Endodermal cell (in vitro differentiated cells): Measurements from ENCODE around the gene PPP1R1B. TPM values are rescaled to one million over a fixed set of nuclear protein-coding genes. Genes with fewer than 3 reads are reported as not detected.

Source experiments
- DNase-seq: peaks from one replicate; pipeline ENCODE4 v3.0.0-alpha.2; 2017
- H3K27ac ChIP-seq: 2 replicates; pipeline ENCODE4 v1.5.1; 2013; ENCODE audit warnings: mild to moderate bottlenecking, low read depth, low read length, moderate library complexity
- H3K27me3 ChIP-seq: 2 replicates; pipeline ENCODE4 v1.6.1; 2013; ENCODE audit warnings: mild to moderate bottlenecking, low read length, moderate library complexity; ENCODE audit not compliant: insufficient read depth, control insufficient read depth, poor library complexity, severe bottlenecking
- H3K36me3 ChIP-seq: 2 replicates; pipeline ENCODE4 v1.7.0; 2013; ENCODE audit warnings: mild to moderate bottlenecking, low read length, moderate library complexity; ENCODE audit not compliant: control insufficient read depth, insufficient read depth
- H3K4me1 ChIP-seq: one replicate; pipeline ENCODE4 v1.7.0; 2013; ENCODE audit warnings: low read length; ENCODE audit not compliant: control insufficient read depth, insufficient read depth
- H3K4me3 ChIP-seq: 2 replicates; pipeline ENCODE4 v1.5.1; 2013; ENCODE audit warnings: mild to moderate bottlenecking, low read length, moderate library complexity
- H3K9ac ChIP-seq: 2 replicates; pipeline ENCODE4 v1.6.1; 2013; ENCODE audit warnings: mild to moderate bottlenecking, low read length, moderate library complexity; ENCODE audit not compliant: poor library complexity, severe bottlenecking; ENCODE audit errors: extremely low read depth
- H3K9me3 ChIP-seq: 2 replicates; pipeline ENCODE4 v1.6.1; 2013; ENCODE audit warnings: mild to moderate bottlenecking, low read length, moderate library complexity; ENCODE audit not compliant: control insufficient read depth
- H3K27ac Mint-ChIP-seq: 2 replicates; pipeline ENCODE4 v1.8.0; 2020; ENCODE audit warnings: mixed read lengths
- H3K27me3 Mint-ChIP-seq: 2 replicates; pipeline ENCODE4 v1.8.0; 2021; ENCODE audit warnings: mild to moderate bottlenecking, mixed read lengths; ENCODE audit not compliant: insufficient read depth
- H3K36me3 Mint-ChIP-seq: 2 replicates; pipeline ENCODE4 v1.8.0; 2020; ENCODE audit warnings: low read depth, mixed read lengths
- H3K4me1 Mint-ChIP-seq: 2 replicates; pipeline ENCODE4 v1.8.0; 2020; ENCODE audit warnings: mixed read lengths
- H3K4me3 Mint-ChIP-seq: 2 replicates; pipeline ENCODE4 v1.8.0; 2020; ENCODE audit warnings: mild to moderate bottlenecking, moderate library complexity, mixed read lengths
- H3K9me3 Mint-ChIP-seq: 2 replicates; pipeline ENCODE4 v1.8.0; 2020; ENCODE audit warnings: mild to moderate bottlenecking, mixed read lengths
- WGBS, 2 experiments: methylation state at CpG; one replicate each; pipeline versions ENCODE4 v1.1.5 to v1.1.7; 2013; ENCODE audit warnings: missing lambda C conversion rate in 2 of 2, mixed read lengths in 1 of 2; ENCODE audit not compliant: insufficient coverage in 1 of 2, insufficient read length in 1 of 2; 5-methylcytosine and 5-hydroxymethylcytosine counted together
- total RNA-seq, 2 donors: library from RNA; stranded (reverse); fragmentation: NEBNext Ultra II Directional in 1 of 2; extraction: Animal tissue kit (Norgen Biotek cat#: 25700) in 1 of 2; gene quantifications; 2 replicates in 1 of 2; 3 replicates in 1 of 2; pipeline ENCODE4 v1.2.1, GENCODE V29; 2021
- TF ChIP-seq, protein P1 (sequence below): fragments of 200-600 bp; sonication (generic); conservative IDR thresholded peaks from 2 replicates; pipeline ENCODE4 v1.5.0; 2021; ENCODE audit warnings: antibody characterized with exemption, mild to moderate bottlenecking

PPP1R1B gene
- total RNA-seq, 2 donors from 2014 or later = 1.0 to 2.1 TPM

DNA sequence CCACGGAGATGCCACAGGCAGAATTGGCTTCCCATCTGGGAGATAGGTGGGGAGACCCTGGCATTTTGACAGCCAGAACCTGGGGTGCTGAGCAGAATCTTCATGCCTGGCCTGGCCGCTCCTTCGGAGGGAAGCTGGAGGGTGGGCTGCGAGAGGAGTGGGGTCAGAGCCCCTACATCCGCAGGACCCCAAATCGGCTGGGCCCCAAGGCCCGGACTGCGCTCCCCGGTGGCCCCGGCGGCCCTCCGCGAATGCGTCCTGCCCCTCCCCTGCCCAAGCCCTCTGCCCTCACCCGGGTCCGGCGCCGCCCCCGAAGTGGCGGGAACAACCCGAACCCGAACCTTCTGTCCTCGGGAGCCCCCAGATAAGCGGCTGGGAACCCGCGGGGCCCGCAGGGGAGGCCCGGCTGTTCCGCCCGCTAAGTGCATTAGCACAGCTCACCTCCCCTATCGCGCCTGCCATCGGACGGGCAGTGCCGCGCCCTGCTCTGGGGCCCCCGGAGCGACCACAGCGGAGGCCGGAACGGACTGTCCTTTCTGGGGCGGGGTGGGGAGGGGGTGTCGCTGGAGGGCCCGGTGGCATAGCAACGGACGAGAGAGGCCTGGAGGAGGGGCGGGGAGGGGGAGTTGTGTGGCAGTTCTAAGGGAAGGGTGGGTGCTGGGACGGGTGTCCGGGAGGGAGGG lies 40.7 kb downstream of the PPP1R1B start:
- H3K9me3 Mint-ChIP-seq = no peaks in the 10 kb centered on the region
- H3K4me3 Mint-ChIP-seq = peak overlapping the region; percentile 40
- H3K27ac Mint-ChIP-seq = no peak overlapping the region
- Histone ChIP-seq H3K36me3 (no peaks in the 10 kb centered on the region), H3K4me1 (no peaks in the 10 kb centered on the region), H3K9ac (no peak overlapping the region), H3K27ac (no peak overlapping the region), H3K4me3 (no peak overlapping the region), H3K27me3 (peaks cover 50% of the 10 kb centered on the region), H3K9me3 (no peaks in the 10 kb centered on the region)
- no peaks in the 10 kb centered on the region for H3K36me3 Mint-ChIP-seq
- peaks cover 12% of the 10 kb centered on the region for H3K4me1 Mint-ChIP-seq
- peak; percentile 79 for DNase-seq
- TF ChIP-seq, protein P1, sequence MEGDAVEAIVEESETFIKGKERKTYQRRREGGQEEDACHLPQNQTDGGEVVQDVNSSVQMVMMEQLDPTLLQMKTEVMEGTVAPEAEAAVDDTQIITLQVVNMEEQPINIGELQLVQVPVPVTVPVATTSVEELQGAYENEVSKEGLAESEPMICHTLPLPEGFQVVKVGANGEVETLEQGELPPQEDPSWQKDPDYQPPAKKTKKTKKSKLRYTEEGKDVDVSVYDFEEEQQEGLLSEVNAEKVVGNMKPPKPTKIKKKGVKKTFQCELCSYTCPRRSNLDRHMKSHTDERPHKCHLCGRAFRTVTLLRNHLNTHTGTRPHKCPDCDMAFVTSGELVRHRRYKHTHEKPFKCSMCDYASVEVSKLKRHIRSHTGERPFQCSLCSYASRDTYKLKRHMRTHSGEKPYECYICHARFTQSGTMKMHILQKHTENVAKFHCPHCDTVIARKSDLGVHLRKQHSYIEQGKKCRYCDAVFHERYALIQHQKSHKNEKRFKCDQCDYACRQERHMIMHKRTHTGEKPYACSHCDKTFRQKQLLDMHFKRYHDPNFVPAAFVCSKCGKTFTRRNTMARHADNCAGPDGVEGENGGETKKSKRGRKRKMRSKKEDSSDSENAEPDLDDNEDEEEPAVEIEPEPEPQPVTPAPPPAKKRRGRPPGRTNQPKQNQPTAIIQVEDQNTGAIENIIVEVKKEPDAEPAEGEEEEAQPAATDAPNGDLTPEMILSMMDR = no peak
- 15 to 18% methylated on average over 20 to 49 of the region's 49 CpGs for WGBS, 2 experiments
- peaks cover 62% of the 10 kb centered on the region for H3K27me3 Mint-ChIP-seq

DNA sequence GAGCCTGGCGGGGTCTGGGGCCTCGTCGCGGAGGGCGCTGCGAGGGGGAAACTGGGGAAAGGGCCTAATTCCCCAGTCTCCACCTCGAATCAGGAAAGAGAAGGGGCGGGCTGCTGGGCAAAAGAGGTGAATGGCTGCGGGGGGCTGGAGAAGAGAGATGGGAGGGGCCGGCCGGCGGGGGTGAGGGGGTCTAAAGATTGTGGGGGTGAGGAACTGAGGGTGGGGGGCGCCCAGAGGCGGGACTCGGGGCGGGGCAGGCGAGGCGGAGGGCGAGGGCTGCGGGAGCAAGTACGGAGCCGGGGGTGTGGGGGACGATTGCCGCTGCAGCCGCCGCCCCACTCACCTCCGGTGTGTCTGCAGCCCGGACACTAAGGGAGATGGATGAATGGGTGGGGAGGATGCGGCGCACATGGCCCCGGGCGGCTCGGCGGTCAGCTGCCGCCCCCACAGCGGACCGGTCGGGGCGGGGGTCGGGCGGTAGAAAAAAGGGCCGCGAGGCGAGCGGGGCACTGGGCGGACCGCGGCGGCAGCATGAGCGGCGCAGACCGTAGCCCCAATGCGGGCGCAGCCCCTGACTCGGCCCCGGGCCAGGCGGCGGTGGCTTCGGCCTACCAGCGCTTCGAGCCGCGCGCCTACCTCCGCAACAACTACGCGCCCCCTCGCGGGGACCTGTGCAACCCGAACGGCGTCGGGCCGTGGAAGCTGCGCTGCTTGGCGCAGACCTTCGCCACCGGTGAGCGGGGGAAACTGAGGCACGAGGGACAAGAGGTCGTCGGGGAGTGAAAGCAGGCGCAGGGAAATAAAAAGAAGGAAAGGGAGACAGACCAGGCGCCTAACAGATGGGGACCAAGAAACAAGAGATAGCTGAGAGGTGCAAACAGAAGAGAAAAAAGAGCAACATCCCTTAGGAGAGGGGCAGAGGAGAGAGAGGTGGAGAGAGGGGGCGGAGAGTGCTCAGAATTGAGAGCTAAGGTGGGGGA lies 41.5 kb downstream of the PPP1R1B start, which contains the start of gene PNMT:
Gene PNMT (plus strand): TSS at position 509 of the 980 bp plus-strand sequence. CDS start 23 bp downstream, at position 532.
- WGBS, 2 experiments = 2 to 4% methylated on average over 28 to 85 of the region's 85 CpGs
- DNase-seq = peak; percentile 94
- H3K9ac ChIP-seq = no peak within 1 kb of the TSS
- peak within 1 kb of the TSS; percentile 40 for H3K4me3 Mint-ChIP-seq
- TF ChIP-seq, protein P1 = peak; percentile 85
- no peaks in the 10 kb centered on the region for H3K36me3 Mint-ChIP-seq
- H3K27ac ChIP-seq = no peak within 1 kb of the TSS
- peak within 1 kb of the TSS; percentile 53 for H3K4me3 ChIP-seq
- H3K9me3 ChIP-seq = no peaks in the 10 kb centered on the region
- H3K9me3 Mint-ChIP-seq = no peaks in the 10 kb centered on the region
- peaks cover 50% of the 10 kb centered on the region for H3K27me3 ChIP-seq
- H3K4me1 ChIP-seq = no peaks in the 10 kb centered on the region
- H3K27me3 Mint-ChIP-seq = peaks cover 64% of the 10 kb centered on the region
- no peaks in the 10 kb centered on the region for H3K36me3 ChIP-seq
- H3K4me1 Mint-ChIP-seq = peaks cover 13% of the 10 kb centered on the region
- no peak within 1 kb of the TSS for H3K27ac Mint-ChIP-seq

DNA sequence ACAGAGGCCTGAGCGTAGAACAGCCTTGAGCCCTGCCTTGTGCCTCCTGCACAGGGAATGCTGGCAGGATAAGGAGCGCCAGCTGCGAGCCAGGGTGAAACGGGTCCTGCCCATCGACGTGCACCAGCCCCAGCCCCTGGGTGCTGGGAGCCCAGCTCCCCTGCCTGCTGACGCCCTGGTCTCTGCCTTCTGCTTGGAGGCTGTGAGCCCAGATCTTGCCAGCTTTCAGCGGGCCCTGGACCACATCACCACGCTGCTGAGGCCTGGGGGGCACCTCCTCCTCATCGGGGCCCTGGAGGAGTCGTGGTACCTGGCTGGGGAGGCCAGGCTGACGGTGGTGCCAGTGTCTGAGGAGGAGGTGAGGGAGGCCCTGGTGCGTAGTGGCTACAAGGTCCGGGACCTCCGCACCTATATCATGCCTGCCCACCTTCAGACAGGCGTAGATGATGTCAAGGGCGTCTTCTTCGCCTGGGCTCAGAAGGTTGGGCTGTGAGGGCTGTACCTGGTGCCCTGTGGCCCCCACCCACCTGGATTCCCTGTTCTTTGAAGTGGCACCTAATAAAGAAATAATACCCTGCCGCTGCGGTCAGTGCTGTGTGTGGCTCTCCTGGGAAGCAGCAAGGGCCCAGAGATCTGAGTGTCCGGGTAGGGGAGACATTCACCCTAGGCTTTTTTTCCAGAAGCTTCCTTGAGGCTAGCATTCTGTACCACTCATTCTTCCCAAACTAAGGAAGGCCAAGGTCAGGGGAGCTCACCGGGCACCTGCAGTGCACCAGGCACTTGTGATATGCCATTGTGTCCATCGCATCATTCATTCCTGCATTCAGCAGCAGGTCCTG lies 43.4 kb downstream of the PPP1R1B start:
- H3K9me3 Mint-ChIP-seq = no peaks in the 10 kb centered on the region
- no peaks in the 10 kb centered on the region for H3K9me3 ChIP-seq
- TF ChIP-seq, protein P1 = no peak

More for the DNA sequence above, 43.4 kb downstream of the PPP1R1B start:
- Histone ChIP-seq H3K4me1 (no peaks in the 10 kb centered on the region), H3K27me3 (peaks cover 50% of the 10 kb centered on the region), H3K36me3 (no peaks in the 10 kb centered on the region), H3K27ac (no peak overlapping the region), H3K9ac (no peak overlapping the region), H3K4me3 (no peak overlapping the region)
- Mint-ChIP-seq H3K4me1 (peaks cover 7% of the 10 kb centered on the region), H3K4me3 (no peak overlapping the region), H3K27me3 (peaks cover 59% of the 10 kb centered on the region), H3K36me3 (no peaks in the 10 kb centered on the region), H3K27ac (no peak overlapping the region)
- WGBS, 2 experiments = 92 to 93% methylated on average over 13 to 23 of the region's 23 CpGs
- DNase-seq = no peak
